ENCODE data around the gene CALML6. TPM values are rescaled to one million over a fixed set of nuclear protein-coding genes. Genes with fewer than 3 reads are reported as not detected.

Gene CALML6
- total RNA-seq, 1 donor from 2014 or later: not detected

GRCh38 chr1:1890506-1891348, 24.3 kb upstream of the CALML6 start, which contains the start of gene GNB1:
GNB1 (minus strand) TSS chr1:1891087; CDS start chr1:1825453, 65,634 bp downstream.
- peak; percentile 94 for DNase-seq
- peak; percentile 91 for ATAC-seq (ENCODE audit: poor library complexity)
- intact Hi-C loops (cut with DNase I): no loop called here

GRCh38 chr1:1891349-1892078, 23.5 kb upstream of the CALML6 start:
- intact Hi-C loops (cut with DNase I): no loop called here
- DNase-seq: peak; percentile 83
- peak; percentile 70 for ATAC-seq (ENCODE audit: poor library complexity)

GRCh38 chr1:1892079-1892762, 22.8 kb upstream of the CALML6 start:
- DNase-seq: no peak
- intact Hi-C loops (cut with DNase I): no loop called here
- no peak for ATAC-seq (ENCODE audit: poor library complexity)

- no peak for DNase-seq
These were observed 22.3 kb upstream of the CALML6 start for GRCh38 chr1:1892763-1893120.

GRCh38 chr1:1893291-1893985, 21.6 kb upstream of the CALML6 start:
- intact Hi-C loops (cut with DNase I): no loop called here
- DNase-seq (no peak), ATAC-seq (ENCODE audit: poor library complexity) (no peak)

More at GRCh38 chr1:1892763-1893120, 22.3 kb upstream of the CALML6 start:
- intact Hi-C loops (cut with DNase I): no loop called here
- ATAC-seq (ENCODE audit: poor library complexity): no peak

- DNase-seq (no peak), ATAC-seq (ENCODE audit: poor library complexity) (no peak)
- intact Hi-C loops (cut with DNase I): no loop called here
These were observed 21.1 kb upstream of the CALML6 start for GRCh38 chr1:1893997-1894353.

- intact Hi-C loops (cut with DNase I): no loop called here
- DNase-seq: peak; percentile 74
- ATAC-seq (ENCODE audit: poor library complexity): peak; percentile 33
These were observed 20.6 kb upstream of the CALML6 start for GRCh38 chr1:1894354-1895059.

- DNase-seq (no peak), ATAC-seq (ENCODE audit: poor library complexity) (no peak)
- intact Hi-C loops (cut with DNase I): no loop called here
These were observed 20.0 kb upstream of the CALML6 start for GRCh38 chr1:1895060-1895418.

- intact Hi-C loops (cut with DNase I): no loop called here
- DNase-seq (no peak), ATAC-seq (ENCODE audit: poor library complexity) (no peak)
These were observed 19.4 kb upstream of the CALML6 start for GRCh38 chr1:1895456-1896336.

GRCh38 chr1:1898246-1898933, 16.7 kb upstream of the CALML6 start:
- intact Hi-C loops (cut with DNase I): no loop called here
- no peak for DNase-seq
- ATAC-seq (ENCODE audit: poor library complexity): no peak

GRCh38 chr1:1899266-1899966, 15.6 kb upstream of the CALML6 start:
- intact Hi-C loops (cut with DNase I): no loop called here
- DNase-seq: no peak
- no peak for ATAC-seq (ENCODE audit: poor library complexity)

- intact Hi-C loops (cut with DNase I): no loop called here
- ATAC-seq (ENCODE audit: poor library complexity) (no peak), DNase-seq (no peak)
These were observed 15.1 kb upstream of the CALML6 start for GRCh38 chr1:1899967-1900327.

- DNase-seq (no peak), ATAC-seq (ENCODE audit: poor library complexity) (no peak)
- intact Hi-C loops (cut with DNase I): no loop called here
These were observed 14.0 kb upstream of the CALML6 start for GRCh38 chr1:1900883-1901640.

- DNase-seq (no peak), ATAC-seq (ENCODE audit: poor library complexity) (no peak)
- intact Hi-C loops (cut with DNase I): no loop called here
These were observed 13.3 kb upstream of the CALML6 start for GRCh38 chr1:1901641-1902294.

- intact Hi-C loops (cut with DNase I): no loop called here
- no peak for ATAC-seq (ENCODE audit: poor library complexity)
- DNase-seq: no peak
These were observed 11.8 kb upstream of the CALML6 start for GRCh38 chr1:1903224-1903623.

All from Right ventricle myocardium superior (tissue), 1 donor.